ENCODE results near the gene ATXN7L3.

Gene ATXN7L3

GRCh38 chr17:44216173-44216572 lies 16.5 kb upstream of the ATXN7L3 start:
- TF ChIP-seq ZFX (IDR thresholded peaks at IDR 0.05) = no peak
- no peak for TF ChIP-seq CTCF (conservative IDR thresholded peaks at IDR 0.05)
- H3K27ac ChIP-seq = no peak overlapping the region

GRCh38 chr17:44214896-44215295 lies 15.2 kb upstream of the ATXN7L3 start:
- no peak overlapping the region for H3K27ac ChIP-seq
- TF ChIP-seq ZFX (IDR thresholded peaks at IDR 0.05) = no peak
- no peak for TF ChIP-seq CTCF (conservative IDR thresholded peaks at IDR 0.05)

DNA sequence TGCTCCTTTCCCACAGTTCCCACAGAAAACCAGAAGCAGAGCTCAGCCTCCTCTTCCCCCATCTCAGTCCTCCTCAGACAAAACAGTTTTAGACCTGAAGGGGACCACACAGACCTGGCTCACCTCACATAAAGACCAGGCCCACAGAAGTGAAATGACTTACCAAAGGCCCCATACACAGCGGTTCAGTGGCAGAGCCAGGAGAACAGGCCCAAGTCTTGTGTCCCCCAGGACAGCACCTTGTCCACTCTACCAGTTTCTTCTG lies 14.5 kb upstream of the ATXN7L3 start:
- no peak overlapping the region for H3K27ac ChIP-seq
- TF ChIP-seq CTCF (conservative IDR thresholded peaks at IDR 0.05) (no peak), ZFX (IDR thresholded peaks at IDR 0.05) (no peak)

GRCh38 chr17:44213403-44214229 lies 13.9 kb upstream of the ATXN7L3 start:
- H3K27ac ChIP-seq = no peak overlapping the region

GRCh38 chr17:44212507-44213402 lies 13.1 kb upstream of the ATXN7L3 start:
- TF ChIP-seq ZFX (IDR thresholded peaks at IDR 0.05) (no peak), CTCF (conservative IDR thresholded peaks at IDR 0.05) (no peak)
- H3K27ac ChIP-seq = no peak overlapping the region

More at GRCh38 chr17:44213403-44214229, 13.9 kb upstream of the ATXN7L3 start:
- TF ChIP-seq ZFX (IDR thresholded peaks at IDR 0.05) (no peak), CTCF (conservative IDR thresholded peaks at IDR 0.05) (no peak)

GRCh38 chr17:44211281-44212265 lies 11.9 kb upstream of the ATXN7L3 start:
- no peak overlapping the region for H3K27ac ChIP-seq
- TF ChIP-seq CTCF (conservative IDR thresholded peaks at IDR 0.05) (no peak), ZFX (IDR thresholded peaks at IDR 0.05) (no peak)

Data from C4-2B (cell line).